DOHH2 (cell line): ENCODE measurements around the gene TCEA2.

Source experiments
- H3F3A ChIP-seq: fragments of 200-600 bp; sonication (generic), shearing (Covaris generic); 2 replicates; pipeline ENCODE4 v1.6.0; 2016; ENCODE audit warnings: antibody characterized with exemption, mild to moderate bottlenecking; ENCODE audit not compliant: control insufficient read depth, insufficient read depth
- H3K27ac ChIP-seq: fragments of 200-600 bp; sonication (generic); 2 replicates; pipeline ENCODE4 v1.5.1; 2014; ENCODE audit warnings: low read depth, mild to moderate bottlenecking, low read length, moderate library complexity
- H3K27me3 ChIP-seq: fragments of 200-600 bp; sonication (generic); 2 replicates; pipeline ENCODE4 v1.6.1; 2014; ENCODE audit warnings: mild to moderate bottlenecking, low read length, mixed read lengths; ENCODE audit not compliant: control insufficient read depth
- H3K36me3 ChIP-seq: fragments of 200-600 bp; sonication (generic); 2 replicates; pipeline ENCODE4 v1.6.1; 2014; ENCODE audit warnings: mild to moderate bottlenecking, low read length, moderate library complexity, mixed read lengths; ENCODE audit not compliant: control insufficient read depth
- H3K4me1 ChIP-seq: fragments of 200-600 bp; sonication (generic); 2 replicates; pipeline ENCODE4 v1.6.1; 2014; ENCODE audit warnings: mild to moderate bottlenecking, low read length, mixed read lengths; ENCODE audit not compliant: control insufficient read depth
- H3K4me2 ChIP-seq: fragments of 200-600 bp; sonication (generic); 2 replicates; pipeline ENCODE4 v1.6.0; 2014; ENCODE audit warnings: mild to moderate bottlenecking, low read length, moderate library complexity
- H3K4me3 ChIP-seq: fragments of 200-600 bp; sonication (generic); 2 replicates; pipeline ENCODE4 v1.5.1; 2014; ENCODE audit warnings: mild to moderate bottlenecking, low read length, mixed read lengths
- H3K79me2 ChIP-seq: fragments of 200-600 bp; sonication (generic); 2 replicates; pipeline ENCODE4 v1.6.1; 2014; ENCODE audit warnings: mild to moderate bottlenecking, low read length, mixed read lengths; ENCODE audit not compliant: control insufficient read depth
- H3K9me2 ChIP-seq: fragments of 200-600 bp; sonication (generic); replicated peaks from 2 replicates; pipeline ENCODE4 v1.6.1; 2014; ENCODE audit warnings: mild to moderate bottlenecking, low read length, mixed read lengths; ENCODE audit not compliant: control insufficient read depth
- H3K9me3 ChIP-seq: fragments of 200-600 bp; sonication (generic); 2 replicates; pipeline ENCODE4 v1.6.1; 2014; ENCODE audit warnings: antibody characterized with exemption, low read length, mixed read lengths; ENCODE audit not compliant: control insufficient read depth, insufficient read depth
- H4K20me1 ChIP-seq: fragments of 200-600 bp; sonication (generic); 2 replicates; pipeline ENCODE4 v1.6.0; 2014; ENCODE audit warnings: low read depth, mild to moderate bottlenecking, antibody characterized with exemption, low read length, moderate library complexity; ENCODE audit not compliant: control insufficient read depth, insufficient read depth
- CTCF ChIP-seq: fragments of 200-600 bp; sonication (generic); IDR thresholded peaks from one replicate; pipeline ENCODE4 v1.5.1; 2014; ENCODE audit warnings: antibody characterized with exemption, mild to moderate bottlenecking, low read depth, low read length; ENCODE audit not compliant: poor library complexity, severe bottlenecking
- EZH2phosphoT487 ChIP-seq: fragments of 200-600 bp; sonication (generic); IDR thresholded peaks from 2 replicates; pipeline ENCODE4 v1.6.1; 2017; ENCODE audit warnings: borderline replicate concordance, mild to moderate bottlenecking, antibody characterized with exemption, low read length, moderate library complexity, mixed read lengths

The TCEA2 gene

DNA sequence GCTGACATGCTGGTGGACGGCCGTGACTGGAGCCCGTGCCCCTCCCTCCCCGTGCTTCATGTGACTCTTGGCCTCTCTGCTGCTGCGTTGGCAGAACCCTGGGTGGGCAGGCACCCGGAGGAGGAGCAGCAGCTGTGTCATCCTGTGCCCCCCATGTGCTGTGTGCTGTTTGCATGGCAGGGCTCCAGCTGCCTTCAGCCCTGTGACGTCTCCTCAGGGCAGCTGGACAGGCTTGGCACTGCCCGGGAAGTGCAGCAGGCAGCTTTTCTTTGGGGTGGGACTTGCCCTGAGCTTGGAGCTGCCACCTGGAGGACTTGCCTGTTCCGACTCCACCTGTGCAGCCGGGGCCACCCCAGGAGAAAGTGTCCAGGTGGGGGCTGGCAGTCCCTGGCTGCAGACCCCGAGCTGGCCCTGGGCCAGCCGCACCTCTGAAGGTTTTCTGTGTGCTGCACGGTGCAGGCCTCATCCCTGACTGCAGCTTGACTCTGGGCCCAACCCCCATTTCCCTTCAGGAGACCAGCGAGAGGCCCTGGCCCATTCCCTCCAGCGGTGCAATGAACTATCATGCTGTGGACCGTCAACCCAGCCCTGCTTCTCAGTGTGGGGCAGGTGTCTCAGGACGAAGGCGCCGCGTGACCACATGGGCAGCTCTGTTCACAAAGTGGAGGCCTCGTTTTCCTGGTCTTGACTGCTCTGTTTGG is 36.2 kb downstream of the TCEA2 start:
- peak overlapping the region; percentile 53 for H3K27ac ChIP-seq
- H3F3A ChIP-seq: peaks cover 5% of the 10 kb centered on the region; the same call in 1 of the 2 replicates
- TF ChIP-seq CTCF (no peak), EZH2phosphoT487 (no peak)
- peaks cover 46% of the 10 kb centered on the region for H3K4me1 ChIP-seq
- no peaks in the 10 kb centered on the region for H3K9me2 ChIP-seq
- no peaks in the 10 kb centered on the region for H3K36me3 ChIP-seq
- peaks cover 19% of the 10 kb centered on the region for H3K27me3 ChIP-seq
- no peaks in the 10 kb centered on the region for H3K79me2 ChIP-seq
- peak overlapping the region; percentile 25 for H3K4me3 ChIP-seq
- 0 out of 2 replicates have a peak, but pooled peaks cover 4% of the 10 kb centered on the region for H4K20me1 ChIP-seq
- H3K9me3 ChIP-seq: peaks cover 8% of the 10 kb centered on the region; the same call in 1 of the 2 replicates
- peak overlapping the region; percentile 54 for H3K4me2 ChIP-seq

DNA sequence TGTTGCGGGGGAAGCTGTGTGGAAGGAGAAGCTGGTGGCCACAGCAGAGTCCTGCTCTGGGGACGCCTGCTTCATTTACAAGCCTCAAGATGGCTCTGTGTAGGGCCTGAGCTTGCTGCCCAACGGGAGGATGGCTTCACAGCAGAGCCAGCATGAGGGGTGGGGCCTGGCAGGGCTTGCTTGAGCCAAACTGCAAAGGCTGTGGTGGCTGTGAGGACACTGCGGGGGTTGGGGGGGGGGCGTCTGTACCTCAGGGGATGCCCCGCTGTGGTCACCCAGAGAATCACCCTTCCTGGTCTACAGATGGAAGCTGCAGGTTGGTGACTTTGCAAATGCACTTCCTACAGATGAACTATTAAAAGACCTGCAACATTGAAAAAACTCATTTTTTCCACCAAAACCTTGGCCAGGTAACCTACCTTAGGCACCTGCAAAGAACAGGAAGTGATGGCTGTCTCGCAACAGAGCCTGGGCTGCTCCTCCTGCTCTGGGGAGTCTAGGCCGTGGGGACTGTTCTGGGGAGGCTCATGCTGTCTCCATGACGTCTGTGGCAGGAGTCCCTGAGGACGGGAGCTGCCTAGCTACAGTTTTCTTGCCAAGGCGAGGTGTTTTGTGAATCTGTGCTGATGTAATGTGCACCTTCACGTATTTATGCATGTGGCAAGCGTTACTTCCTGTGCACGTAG is 37.0 kb downstream of the TCEA2 start:
- H3K27ac ChIP-seq: peak overlapping the region; percentile 53
- H3K79me2 ChIP-seq: no peaks in the 10 kb centered on the region
- peaks cover 46% of the 10 kb centered on the region for H3K4me1 ChIP-seq
- H3K9me2 ChIP-seq: no peaks in the 10 kb centered on the region
- peaks cover 8% of the 10 kb centered on the region; the same call in 1 of the 2 replicates for H3K9me3 ChIP-seq
- H3K4me2 ChIP-seq: peak overlapping the region; percentile 54
- H3K4me3 ChIP-seq: peak overlapping the region; percentile 25
- H3K36me3 ChIP-seq: no peaks in the 10 kb centered on the region
- H4K20me1 ChIP-seq: 0 out of 2 replicates have a peak, but pooled peaks cover 4% of the 10 kb centered on the region
- TF ChIP-seq EZH2phosphoT487: no peak
- TF ChIP-seq CTCF: no peak
- peaks cover 19% of the 10 kb centered on the region for H3K27me3 ChIP-seq
- peaks cover 5% of the 10 kb centered on the region; the same call in 1 of the 2 replicates for H3F3A ChIP-seq

GRCh38 chr20:64100566-64100888 is 37.5 kb downstream of the TCEA2 start:
- peaks cover 8% of the 10 kb centered on the region; the same call in 1 of the 2 replicates for H3K9me3 ChIP-seq
- peaks cover 5% of the 10 kb centered on the region; the same call in 1 of the 2 replicates for H3F3A ChIP-seq
- no peaks in the 10 kb centered on the region for H3K79me2 ChIP-seq
- peak overlapping the region; percentile 54 for H3K4me2 ChIP-seq
- peak overlapping the region; percentile 53 for H3K27ac ChIP-seq
- peaks cover 46% of the 10 kb centered on the region for H3K4me1 ChIP-seq
- TF ChIP-seq CTCF (no peak), EZH2phosphoT487 (no peak)
- 0 out of 2 replicates have a peak, but pooled peaks cover 4% of the 10 kb centered on the region for H4K20me1 ChIP-seq
- no peaks in the 10 kb centered on the region for H3K9me2 ChIP-seq
- H3K4me3 ChIP-seq: peak overlapping the region; percentile 25
- no peaks in the 10 kb centered on the region for H3K36me3 ChIP-seq
- H3K27me3 ChIP-seq: peaks cover 19% of the 10 kb centered on the region
